ENCODE data around the gene SCCPDH.

The SCCPDH gene

GRCh38 chr1:246695666-246696065 lies 28.5 kb upstream of the SCCPDH start:
- Histone ChIP-seq H3K36me3 (ENCODE audit: low read depth) (no peaks in the 10 kb centered on the region), H3K4me3 (ENCODE audit: severe bottlenecking) (no peak overlapping the region), H3K9me3 (ENCODE audit: severe bottlenecking) (no peaks in the 10 kb centered on the region), H3K27ac (ENCODE audit: poor library complexity, severe bottlenecking) (no peak overlapping the region), H3K27me3 (ENCODE audit: insufficient read depth, poor library complexity, severe bottlenecking) (no peaks in the 10 kb centered on the region), H3K4me1 (ENCODE audit: insufficient read depth, poor library complexity, severe bottlenecking) (no peaks in the 10 kb centered on the region)
- DNase-seq (ENCODE audit: low spot score) (no peak), ATAC-seq (ENCODE audit: low read depth) (no peak)
- TF ChIP-seq, protein P1, sequence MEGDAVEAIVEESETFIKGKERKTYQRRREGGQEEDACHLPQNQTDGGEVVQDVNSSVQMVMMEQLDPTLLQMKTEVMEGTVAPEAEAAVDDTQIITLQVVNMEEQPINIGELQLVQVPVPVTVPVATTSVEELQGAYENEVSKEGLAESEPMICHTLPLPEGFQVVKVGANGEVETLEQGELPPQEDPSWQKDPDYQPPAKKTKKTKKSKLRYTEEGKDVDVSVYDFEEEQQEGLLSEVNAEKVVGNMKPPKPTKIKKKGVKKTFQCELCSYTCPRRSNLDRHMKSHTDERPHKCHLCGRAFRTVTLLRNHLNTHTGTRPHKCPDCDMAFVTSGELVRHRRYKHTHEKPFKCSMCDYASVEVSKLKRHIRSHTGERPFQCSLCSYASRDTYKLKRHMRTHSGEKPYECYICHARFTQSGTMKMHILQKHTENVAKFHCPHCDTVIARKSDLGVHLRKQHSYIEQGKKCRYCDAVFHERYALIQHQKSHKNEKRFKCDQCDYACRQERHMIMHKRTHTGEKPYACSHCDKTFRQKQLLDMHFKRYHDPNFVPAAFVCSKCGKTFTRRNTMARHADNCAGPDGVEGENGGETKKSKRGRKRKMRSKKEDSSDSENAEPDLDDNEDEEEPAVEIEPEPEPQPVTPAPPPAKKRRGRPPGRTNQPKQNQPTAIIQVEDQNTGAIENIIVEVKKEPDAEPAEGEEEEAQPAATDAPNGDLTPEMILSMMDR (IDR thresholded peaks at IDR 0.05; ENCODE audit: poor library complexity, severe bottlenecking): no peak

- Histone ChIP-seq H3K36me3 (ENCODE audit: low read depth) (no peaks in the 10 kb centered on the region), H3K9me3 (ENCODE audit: severe bottlenecking) (no peaks in the 10 kb centered on the region), H3K27me3 (ENCODE audit: insufficient read depth, poor library complexity, severe bottlenecking) (no peaks in the 10 kb centered on the region), H3K27ac (ENCODE audit: poor library complexity, severe bottlenecking) (no peak overlapping the region), H3K4me1 (ENCODE audit: insufficient read depth, poor library complexity, severe bottlenecking) (no peaks in the 10 kb centered on the region), H3K4me3 (ENCODE audit: severe bottlenecking) (no peak overlapping the region)
- DNase-seq (ENCODE audit: low spot score): no peak
- ATAC-seq (ENCODE audit: low read depth): no peak
- TF ChIP-seq, protein P1 (IDR thresholded peaks at IDR 0.05; ENCODE audit: poor library complexity, severe bottlenecking): no peak
Observed at GRCh38 chr1:246698466-246699094, 25.6 kb upstream of the SCCPDH start.

DNA sequence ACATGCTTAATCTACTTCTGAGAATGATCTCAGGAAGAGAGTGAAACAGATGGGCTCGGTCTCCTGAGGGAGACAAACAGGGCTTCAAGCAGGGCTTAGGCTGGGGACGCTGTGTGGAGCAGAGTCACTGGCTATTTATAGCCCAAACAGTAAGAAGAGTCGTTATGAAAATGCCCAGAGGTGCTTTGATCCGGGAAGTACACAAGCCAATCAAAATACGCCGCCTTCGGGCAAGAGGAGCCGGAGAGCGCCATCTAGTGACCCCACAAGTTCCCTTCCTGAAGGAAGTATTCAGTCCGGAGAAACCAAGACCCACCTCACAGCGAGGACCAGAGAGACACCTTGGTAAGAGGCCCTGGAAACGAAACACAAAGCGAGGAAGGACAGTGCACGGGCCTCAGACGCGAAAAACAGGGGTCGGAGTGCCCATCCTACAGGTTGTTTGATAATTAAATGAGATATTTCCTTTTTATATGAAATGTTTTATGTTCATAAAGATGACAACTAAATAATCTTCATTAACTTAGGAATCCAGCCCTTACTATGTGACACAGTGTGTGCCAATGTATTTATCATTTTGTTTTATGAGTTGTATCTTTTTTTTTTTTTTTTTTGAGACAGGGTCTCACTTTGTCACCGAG lies 25.0 kb upstream of the SCCPDH start:
- Histone ChIP-seq H3K36me3 (ENCODE audit: low read depth) (no peaks in the 10 kb centered on the region), H3K9me3 (ENCODE audit: severe bottlenecking) (no peaks in the 10 kb centered on the region), H3K4me3 (ENCODE audit: severe bottlenecking) (no peak overlapping the region), H3K27ac (ENCODE audit: poor library complexity, severe bottlenecking) (no peak overlapping the region), H3K27me3 (ENCODE audit: insufficient read depth, poor library complexity, severe bottlenecking) (no peaks in the 10 kb centered on the region), H3K4me1 (ENCODE audit: insufficient read depth, poor library complexity, severe bottlenecking) (no peaks in the 10 kb centered on the region)
- TF ChIP-seq, protein P1 (IDR thresholded peaks at IDR 0.05; ENCODE audit: poor library complexity, severe bottlenecking): peak; percentile 75
- peak; percentile 66 for DNase-seq (ENCODE audit: low spot score)
- peak; percentile 86 for ATAC-seq (ENCODE audit: low read depth)

DNA sequence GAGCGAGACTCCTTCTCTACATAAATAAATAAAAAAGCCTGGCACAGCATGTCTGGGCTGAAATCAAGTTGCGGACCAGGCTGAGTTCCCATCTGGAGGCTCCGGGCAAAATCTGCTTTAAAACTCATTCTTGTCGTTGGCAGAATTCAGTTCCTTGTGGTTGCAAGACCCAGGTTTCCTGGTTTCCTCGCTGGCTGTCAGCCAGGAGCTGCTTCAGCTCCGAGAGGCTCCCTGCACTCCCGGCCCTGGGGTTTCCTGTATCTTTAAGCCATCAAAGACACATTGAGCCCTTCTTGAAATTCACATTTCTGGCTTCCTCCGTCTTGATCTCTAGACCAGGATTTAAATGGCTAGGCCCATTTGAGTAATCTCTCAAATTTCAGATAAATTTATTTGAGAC lies 20.6 kb upstream of the SCCPDH start:
- Histone ChIP-seq H3K36me3 (ENCODE audit: low read depth) (no peaks in the 10 kb centered on the region), H3K27me3 (ENCODE audit: insufficient read depth, poor library complexity, severe bottlenecking) (no peaks in the 10 kb centered on the region), H3K4me3 (ENCODE audit: severe bottlenecking) (no peak overlapping the region), H3K9me3 (ENCODE audit: severe bottlenecking) (no peaks in the 10 kb centered on the region), H3K4me1 (ENCODE audit: insufficient read depth, poor library complexity, severe bottlenecking) (no peaks in the 10 kb centered on the region), H3K27ac (ENCODE audit: poor library complexity, severe bottlenecking) (no peak overlapping the region)
- no peak for DNase-seq (ENCODE audit: low spot score)
- TF ChIP-seq, protein P1 (IDR thresholded peaks at IDR 0.05; ENCODE audit: poor library complexity, severe bottlenecking): no peak
- ATAC-seq (ENCODE audit: low read depth): no peak

DNA sequence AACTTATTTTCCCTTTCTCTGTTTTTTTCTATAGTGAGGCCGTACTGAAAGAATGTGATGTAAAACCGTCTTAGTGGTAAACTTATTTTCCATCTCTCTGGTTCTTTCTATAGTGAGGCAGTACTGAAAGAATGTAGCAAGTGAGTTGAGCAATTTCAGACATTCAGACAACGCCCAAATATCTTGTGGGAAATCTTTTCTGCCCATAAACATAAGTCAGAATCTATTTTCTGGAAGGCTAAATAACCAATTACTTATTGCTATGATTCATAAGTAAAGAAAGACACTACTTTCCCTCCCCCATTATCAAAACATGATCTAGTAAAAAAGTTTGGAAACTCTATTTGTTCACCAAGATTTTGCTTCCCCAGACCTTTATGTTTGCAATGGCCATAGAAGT lies 18.8 kb upstream of the SCCPDH start:
- peak overlapping the region; percentile 43 for H3K27ac ChIP-seq (ENCODE audit: poor library complexity, severe bottlenecking)

More for the DNA sequence above, 18.8 kb upstream of the SCCPDH start:
- ATAC-seq (ENCODE audit: low read depth) (peak; percentile 78), DNase-seq (ENCODE audit: low spot score) (no peak)
- Histone ChIP-seq H3K9me3 (ENCODE audit: severe bottlenecking) (no peaks in the 10 kb centered on the region), H3K36me3 (ENCODE audit: low read depth) (no peaks in the 10 kb centered on the region), H3K4me3 (ENCODE audit: severe bottlenecking) (no peak overlapping the region), H3K4me1 (ENCODE audit: insufficient read depth, poor library complexity, severe bottlenecking) (no peaks in the 10 kb centered on the region), H3K27me3 (ENCODE audit: insufficient read depth, poor library complexity, severe bottlenecking) (no peaks in the 10 kb centered on the region)
- TF ChIP-seq, protein P1 (IDR thresholded peaks at IDR 0.05; ENCODE audit: poor library complexity, severe bottlenecking): no peak

Measured in RWPE2 (cell line).